Mammary epithelial cell (primary cell): ENCODE measurements around the gene PPP1R37.

Experiments used
- CTCF ChIP-seq, 2 donors: IDR thresholded peaks in 1 of 2; conservative IDR thresholded peaks in 1 of 2; 2 replicates each; pipeline ENCODE4 v1.5.1; 2011 to 2012; ENCODE audit warnings: inconsistent platforms in 2 of 2, low read length in 2 of 2, mild to moderate bottlenecking in 2 of 2, control low read depth in 1 of 2, low read depth in 1 of 2; ENCODE audit not compliant: insufficient read depth in 1 of 2; ENCODE audit errors: extremely low read depth in 1 of 2
- EZH2 ChIP-seq: IDR thresholded peaks from 2 replicates; pipeline ENCODE4 v1.6.1; 2012; ENCODE audit warnings: low read length, inconsistent platforms, borderline replicate concordance

GRCh38 chr19:45082170-45082569 is 10.8 kb upstream of the PPP1R37 start:
- no peak for TF ChIP-seq CTCF (conservative IDR thresholded peaks at IDR 0.05 in 1 of 2, IDR thresholded peaks at IDR 0.05 in 1 of 2; ENCODE audit: extremely low read depth in 1 of 2, insufficient read depth in 1 of 2, low read depth in 1 of 2, low read length in 2 of 2)
- TF ChIP-seq EZH2, result no peak
